ENCODE measurements around the gene PLCL2. TPM values are rescaled to one million over a fixed set of nuclear protein-coding genes. Genes with fewer than 3 reads are reported as not detected.

Gene PLCL2
- total and polyA plus RNA-seq, 11 donors = 10.4 to 80.9 (median 53.0) TPM

DNA sequence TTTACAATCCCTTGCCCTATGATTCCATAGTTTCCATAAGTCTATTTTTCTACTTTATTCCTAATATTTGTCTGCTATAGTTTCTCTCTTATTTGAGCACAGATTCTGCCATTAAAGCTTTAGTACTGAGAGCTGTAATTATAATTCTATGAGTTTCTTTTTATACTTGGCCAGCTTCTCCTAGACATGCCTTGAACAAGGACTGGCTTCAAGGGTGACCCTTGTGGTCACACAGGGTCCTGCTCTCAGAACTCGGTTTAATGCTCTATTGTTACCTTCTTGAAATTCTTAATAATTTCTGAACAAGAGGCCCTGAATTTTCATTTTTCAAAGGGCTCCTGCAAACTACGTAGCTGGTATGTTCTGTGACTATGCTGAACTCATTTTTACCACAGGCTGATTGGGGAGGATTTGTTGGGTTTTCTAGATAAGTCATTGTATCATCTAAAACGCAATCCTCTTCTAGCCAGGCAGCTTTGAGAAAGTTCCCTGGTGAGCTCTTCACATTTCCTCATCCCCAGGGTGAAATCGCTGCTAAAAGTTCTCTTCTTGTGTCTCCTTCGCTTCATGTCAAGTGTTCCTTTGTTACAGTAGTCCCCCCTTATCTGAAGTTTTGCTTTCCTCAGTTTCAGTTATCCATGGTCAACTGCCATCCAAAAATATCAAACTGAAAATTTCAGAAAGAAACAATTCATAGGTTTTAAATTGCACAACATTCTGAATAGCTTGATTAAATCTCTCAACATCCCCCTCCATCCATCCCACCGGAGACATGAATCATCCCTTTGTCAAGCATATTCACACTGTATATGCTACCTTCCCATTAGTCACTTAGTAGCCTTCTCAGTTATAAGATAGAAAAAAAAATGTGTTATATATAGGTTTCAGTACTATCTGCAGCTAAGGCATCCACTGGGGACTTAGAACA is 12.6 kb upstream of the PLCL2 start:
- Histone ChIP-seq H3K27me3 (no peaks in the 10 kb centered on the region), H3K9me3 (no peaks in the 10 kb centered on the region), H3K27ac (no peak overlapping the region), H3K36me3 (no peaks in the 10 kb centered on the region), H3K4me3 (no peak overlapping the region), H3K4me1 (peaks cover 0 to 21% (median 0%) of the 10 kb centered on the region in 12 donors)
- intact Hi-C loops (cut with DNase I) = loop anchor here in 2 of 10 donors (10.0 kb wide), 2 partner anchors 107 to 273 kb away; no protein-coding TSS in a partner anchor
- no peak for DNase-seq
- no peak for ATAC-seq
- TF ChIP-seq, protein P1, sequence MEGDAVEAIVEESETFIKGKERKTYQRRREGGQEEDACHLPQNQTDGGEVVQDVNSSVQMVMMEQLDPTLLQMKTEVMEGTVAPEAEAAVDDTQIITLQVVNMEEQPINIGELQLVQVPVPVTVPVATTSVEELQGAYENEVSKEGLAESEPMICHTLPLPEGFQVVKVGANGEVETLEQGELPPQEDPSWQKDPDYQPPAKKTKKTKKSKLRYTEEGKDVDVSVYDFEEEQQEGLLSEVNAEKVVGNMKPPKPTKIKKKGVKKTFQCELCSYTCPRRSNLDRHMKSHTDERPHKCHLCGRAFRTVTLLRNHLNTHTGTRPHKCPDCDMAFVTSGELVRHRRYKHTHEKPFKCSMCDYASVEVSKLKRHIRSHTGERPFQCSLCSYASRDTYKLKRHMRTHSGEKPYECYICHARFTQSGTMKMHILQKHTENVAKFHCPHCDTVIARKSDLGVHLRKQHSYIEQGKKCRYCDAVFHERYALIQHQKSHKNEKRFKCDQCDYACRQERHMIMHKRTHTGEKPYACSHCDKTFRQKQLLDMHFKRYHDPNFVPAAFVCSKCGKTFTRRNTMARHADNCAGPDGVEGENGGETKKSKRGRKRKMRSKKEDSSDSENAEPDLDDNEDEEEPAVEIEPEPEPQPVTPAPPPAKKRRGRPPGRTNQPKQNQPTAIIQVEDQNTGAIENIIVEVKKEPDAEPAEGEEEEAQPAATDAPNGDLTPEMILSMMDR (IDR thresholded peaks at IDR 0.05) = no peak
- no peak for TF ChIP-seq POLR2A (IDR thresholded peaks at IDR 0.05)
- WGBS, 4 donors = 81 to 87% (median 82%) methylated on average over 6 of the region's 6 CpGs

DNA sequence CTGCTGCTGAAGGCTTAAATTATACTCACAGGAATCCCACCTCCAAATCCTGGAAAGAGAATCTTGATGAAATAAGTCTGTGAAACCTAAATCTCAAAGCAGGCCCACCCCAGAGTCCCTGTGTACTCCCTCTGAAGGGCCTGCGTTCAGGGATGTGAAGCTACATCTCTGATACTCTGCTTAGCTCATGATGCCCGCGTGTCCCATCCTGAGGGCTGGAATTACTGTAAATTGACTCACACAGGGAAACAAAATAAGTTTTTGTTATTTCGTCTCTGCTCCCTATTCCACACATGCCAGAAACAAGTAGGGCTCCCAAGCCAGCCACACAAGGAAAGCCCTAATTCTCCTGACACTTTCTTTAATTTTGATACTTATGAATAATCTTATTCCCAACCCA is 10.9 kb upstream of the PLCL2 start:
- Histone ChIP-seq H3K4me3 (no peak overlapping the region), H3K27ac (no peak overlapping the region), H3K9me3 (no peaks in the 10 kb centered on the region), H3K4me1 (peaks cover 0 to 21% (median 0%) of the 10 kb centered on the region in 12 donors), H3K36me3 (no peaks in the 10 kb centered on the region), H3K27me3 (no peaks in the 10 kb centered on the region)
- intact Hi-C loops (cut with DNase I) = loop anchor here in 2 of 10 donors (10.0 kb wide), 2 partner anchors 109 to 271 kb away; no protein-coding TSS in a partner anchor
- ATAC-seq (no peak), DNase-seq (no peak)
- 94 to 99% (median 95%) methylated on average over 4 of the region's 4 CpGs for WGBS, 4 donors
- no peak for TF ChIP-seq POLR2A (IDR thresholded peaks at IDR 0.05)
- TF ChIP-seq, protein P1 (IDR thresholded peaks at IDR 0.05) = no peak

DNA sequence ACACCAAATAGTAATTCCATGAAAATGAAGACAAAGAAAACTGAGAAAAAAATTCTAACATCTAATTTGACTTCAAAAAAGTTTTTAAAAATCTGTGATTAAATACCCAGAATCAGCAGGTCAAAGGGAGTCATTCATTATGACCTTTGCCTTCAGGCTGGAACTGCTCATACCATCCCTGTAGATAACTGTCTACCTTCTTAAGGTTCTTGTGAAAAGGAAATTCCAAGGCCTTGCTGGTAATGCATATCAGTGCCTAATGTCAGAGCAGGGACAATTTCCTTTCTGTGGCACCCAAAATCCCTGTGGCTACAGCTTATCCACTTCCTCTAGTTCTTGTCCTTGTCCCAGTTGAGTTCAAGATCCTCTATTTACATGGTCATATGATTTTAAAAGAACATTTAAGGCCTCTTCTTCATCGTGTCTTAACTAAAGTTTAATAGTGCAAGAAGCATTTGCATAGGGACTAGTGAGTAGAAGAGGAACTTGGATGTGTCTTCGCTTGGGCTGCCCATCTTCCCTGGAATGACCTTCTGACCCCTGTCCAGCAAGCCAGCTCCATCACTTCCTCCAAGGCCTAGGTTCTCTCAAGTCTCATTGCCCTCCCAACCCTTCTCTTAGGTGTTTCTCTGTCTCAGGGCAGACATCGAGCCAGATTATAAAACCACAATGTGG is 8.7 kb upstream of the PLCL2 start:
- no peaks in the 10 kb centered on the region for H3K9me3 ChIP-seq
- H3K4me3 ChIP-seq = no peak overlapping the region
- H3K4me1 ChIP-seq = peaks cover 0 to 20% (median 0%) of the 10 kb centered on the region in 12 donors
- no peaks in the 10 kb centered on the region for H3K36me3 ChIP-seq
- H3K27me3 ChIP-seq = no peaks in the 10 kb centered on the region
- intact Hi-C loops (cut with DNase I) = loop anchor here in 3 of 10 donors (5.0 to 10.0 kb wide), 3 partner anchors 109 to 269 kb away; no protein-coding TSS in a partner anchor
- peak overlapping the region in 1 of 12 donors; percentile 24 for H3K27ac ChIP-seq
- peak in 2 of 5 donors; percentile 27 to 29 for DNase-seq
- TF ChIP-seq, protein P1 (IDR thresholded peaks at IDR 0.05) = no peak
- TF ChIP-seq POLR2A (IDR thresholded peaks at IDR 0.05) = no peak
- ATAC-seq = peak in 3 of 4 donors; percentile 26 to 60 (median 51)
- whole genome bisulfite sequencing, 4 donors = 83 to 92% (median 89%) methylated on average over 3 of the region's 3 CpGs

DNA sequence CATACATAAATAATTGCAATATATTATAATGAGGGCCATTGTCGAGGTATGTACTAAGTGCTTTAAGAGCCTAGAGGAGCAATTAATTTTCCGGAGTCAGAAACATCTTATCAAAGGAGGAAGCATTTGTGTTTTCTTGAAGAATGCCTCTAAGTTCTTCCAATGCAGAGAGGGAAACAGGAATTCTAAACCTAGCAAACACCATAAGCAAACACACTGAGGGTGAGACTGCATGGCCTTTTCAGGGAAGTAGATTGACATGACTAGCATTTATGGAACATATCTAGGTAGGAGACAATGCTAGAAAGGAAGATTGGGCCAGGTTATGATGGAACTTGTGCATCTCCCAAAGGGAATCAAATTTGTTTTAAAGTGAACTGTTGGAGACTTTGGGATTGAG is 7.2 kb upstream of the PLCL2 start:
- Histone ChIP-seq H3K9me3 (no peaks in the 10 kb centered on the region), H3K27ac (no peak overlapping the region), H3K27me3 (no peaks in the 10 kb centered on the region), H3K4me1 (peaks cover 0 to 26% (median under 1%) of the 10 kb centered on the region in 12 donors), H3K4me3 (no peak overlapping the region), H3K36me3 (no peaks in the 10 kb centered on the region)
- intact Hi-C loops (cut with DNase I) = loop anchor here in 3 of 10 donors (5.0 to 10.0 kb wide), 3 partner anchors 110 to 267 kb away; no protein-coding TSS in a partner anchor
- TF ChIP-seq POLR2A (IDR thresholded peaks at IDR 0.05) = no peak
- TF ChIP-seq, protein P1 (IDR thresholded peaks at IDR 0.05) = no peak
- 81 to 84% (median 81%) methylated on average over 2 of the region's 2 CpGs for WGBS, 4 donors
- DNase-seq = no peak
- no peak for ATAC-seq
